ENCODE data around the gene HOXB9. TPM values are rescaled to one million over a fixed set of nuclear protein-coding genes. Genes with fewer than 3 reads are reported as not detected.
A peak's percentile ranks its signal among the peaks of the same experiment; 100 is the strongest.

HOXB9 gene
- total and polyA plus RNA-seq, 9 of the 15 experiments (the other 6 are each of a cell fraction or from before 2014, with no cell fraction given), result 3.1 to 196 (median 77.6) TPM

GRCh38 chr17:48575673-48576478, 50.3 kb downstream of the HOXB9 start (continued):
- TF ChIP-seq MTA3 (IDR thresholded peaks at IDR 0.05; ENCODE audit: borderline replicate concordance) (no peak), PRPF4 (IDR thresholded peaks at IDR 0.05; ENCODE audit: insufficient read depth, low read depth, low read length, poor library complexity, severe bottlenecking) (no peak), HDAC1 (IDR thresholded peaks at IDR 0.05) (no peak), XRCC4 (IDR thresholded peaks at IDR 0.05; ENCODE audit: extremely low read depth, insufficient read depth, insufficient read length) (no peak), ZNF695 (CRISPR knock-in tag; IDR thresholded peaks at IDR 0.05) (no peak), MXD1 (CRISPR knock-in tag; IDR thresholded peaks at IDR 0.05; ENCODE audit: borderline replicate concordance, poor library complexity, severe bottlenecking) (no peak), MAFF (IDR thresholded peaks at IDR 0.05; ENCODE audit: low read length) (no peak), HDGF (IDR thresholded peaks at IDR 0.05) (peak; percentile 82; the same call in 1 of the 2 replicates), RAD21 (CRISPR knock-in tag; conservative IDR thresholded peaks at IDR 0.05 in 1 of 2, IDR thresholded peaks at IDR 0.05 in 1 of 2) (no peak), ZNF280B (CRISPR knock-in tag; IDR thresholded peaks at IDR 0.05) (no peak), ZNF740 (CRISPR knock-in tag; IDR thresholded peaks at IDR 0.05) (no peak), ZNF740 (tag; IDR thresholded peaks at IDR 0.05) (peak in 1 of 2 experiments; percentile 54; a peak in 2 of 4 replicates), RNF219 (CRISPR knock-in tag; IDR thresholded peaks at IDR 0.05) (no peak), NR0B1 (IDR thresholded peaks at IDR 0.05; ENCODE audit: partially characterized antibody) (no peak), NFE2L1 (tag; IDR thresholded peaks at IDR 0.05; ENCODE audit: borderline replicate concordance, low read depth) (no peak), NKRF (IDR thresholded peaks at IDR 0.05; ENCODE audit: borderline replicate concordance) (no peak)

Measured in K562 (cell line).